Measurements from ENCODE around the gene USP46. TPM values are rescaled to one million over a fixed set of nuclear protein-coding genes. Genes with fewer than 3 reads are reported as not detected.

USP46 gene
- total and polyA plus RNA-seq, 2 of the 8 experiments (the other 6 are each of a cell fraction or from before 2014, with no cell fraction given) = 10.6 to 62.4 TPM

GRCh38 chr4:52619591-52619931, 39.5 kb downstream of the USP46 start:
- POLR2A ChIA-PET (ENCODE audit: partially characterized antibody) = interaction anchor here (0.9 kb wide), 1 partner anchor 9 kb away, joined by 3 read pairs; no protein-coding TSS in a partner anchor
- Histone ChIP-seq H3K4me2 (ENCODE audit: insufficient read depth in 1 of 2, low read depth in 2 of 2, low read length in 2 of 2) (peak overlapping the region in 1 of 2 experiments; percentile 23; a peak in 1 of 4 replicates), H3K4me1 (replicated peaks in 1 of 4; ENCODE audit: control insufficient read depth in 3 of 4, insufficient read depth in 4 of 4, low read length in 3 of 4) (peaks cover 0 to 2% (median 1%) of the 10 kb centered on the region in 4 experiments; a peak in 2 of 7 replicates), H4K20me1 (replicated peaks in 1 of 2; ENCODE audit: control insufficient read depth in 1 of 2, insufficient read depth in 2 of 2, low read length in 2 of 2) (no peaks in the 10 kb centered on the region), H3K9ac (replicated peaks in 1 of 4; ENCODE audit: extremely low read depth in 1 of 4, low read depth in 3 of 4, low read length in 3 of 4) (peak overlapping the region in 1 of 4 experiments; percentile 34; a peak in 1 of 7 replicates), H2BK5ac (ENCODE audit: low read depth, low read length) (no peak overlapping the region), H2BK120ac (replicated peaks; ENCODE audit: low read depth, low read length) (no peak overlapping the region), H2BK15ac (ENCODE audit: low read length) (no peak overlapping the region), H4K5ac (ENCODE audit: insufficient read length, low read depth, low read length) (no peak overlapping the region), H3K23me2 (ENCODE audit: low read depth, low read length) (no peaks in the 10 kb centered on the region), H3K4ac (replicated peaks; ENCODE audit: insufficient read length, low read depth, low read length) (no peak overlapping the region), H3K9me3 (ENCODE audit: insufficient read depth in 2 of 2, low read depth in 1 of 2, low read length in 1 of 2) (no peaks in the 10 kb centered on the region), H4K8ac (ENCODE audit: extremely low read depth, insufficient read depth, low read length) (no peak overlapping the region), H3K18ac (ENCODE audit: extremely low read depth, low read length) (no peak overlapping the region), H3K79me1 (ENCODE audit: low read depth, low read length) (no peaks in the 10 kb centered on the region), H2AFZ (ENCODE audit: low read length) (no peak overlapping the region), H3K23ac (ENCODE audit: insufficient read length) (no peak overlapping the region), H2BK12ac (ENCODE audit: low read depth, low read length) (no peak overlapping the region), H3K27ac (ENCODE audit: low read depth, low read length) (no peak overlapping the region), H3K27me3 (replicated peaks in 1 of 4; ENCODE audit: control insufficient read depth in 3 of 4, extremely low read depth in 1 of 4, insufficient read depth in 3 of 4, low read length in 3 of 4) (no peaks in the 10 kb centered on the region), H2AK5ac (ENCODE audit: low read depth, low read length) (no peak overlapping the region), H3K56ac (replicated peaks; ENCODE audit: insufficient read length, low read depth, low read length) (no peak overlapping the region), H3K14ac (ENCODE audit: insufficient read length) (no peak overlapping the region), H4K91ac (replicated peaks; ENCODE audit: insufficient read length, low read length) (no peak overlapping the region), H3K79me2 (ENCODE audit: control insufficient read depth in 1 of 2, insufficient read depth in 2 of 2, low read length in 2 of 2) (peaks cover 0 to 66% of the 10 kb centered on the region in 2 experiments; a peak in 2 of 4 replicates), H3K36me3 (ENCODE audit: control insufficient read depth in 2 of 4, insufficient read depth in 4 of 4, low read length in 3 of 4) (peaks cover 0 to 11% (median 5%) of the 10 kb centered on the region in 4 experiments; a peak in 3 of 8 replicates), H2BK20ac (ENCODE audit: low read length) (no peak overlapping the region), H3K4me3 (ENCODE audit: extremely low read depth in 1 of 4, insufficient read depth in 2 of 4, low read depth in 3 of 4, low read length in 4 of 4) (no peak overlapping the region)
- FAIRE-seq = no peak
- CTCF ChIA-PET (ENCODE audit: partially characterized antibody) = interaction anchor here (1.0 to 1.1 kb wide), 3 partner anchors 22 to 43 kb away, joined by 3 to 4 read pairs (median 4); no protein-coding TSS in a partner anchor
- DNase-seq (ENCODE audit: low read depth in 1 of 2, low spot score in 2 of 2) = no peak
- WGBS, 2 experiments (ENCODE audit: extremely low coverage in 1 of 2, insufficient coverage in 1 of 2, insufficient read length in 1 of 2, insufficient replicate concordance in 2 of 2, low coverage in 1 of 2, low lambda C conversion rate in 2 of 2, missing lambda C conversion rate in 1 of 2) = 88% methylated on average over 2 of the region's 2 CpGs; no CpG with 5 or more reads in 1 of the 2 experiments
- TF ChIP-seq HDAC6 (IDR thresholded peaks at IDR 0.05; ENCODE audit: low read depth, low read length) (no peak), SAP30 (IDR thresholded peaks at IDR 0.05; ENCODE audit: insufficient read depth, insufficient replicate concordance, low read length) (no peak), TBP (IDR thresholded peaks at IDR 0.05; ENCODE audit: low read depth, low read length) (no peak), CTBP2 (IDR thresholded peaks at IDR 0.05; ENCODE audit: borderline replicate concordance, insufficient read depth, insufficient read length, low read length) (no peak), TEAD4 (IDR thresholded peaks at IDR 0.05; ENCODE audit: low read depth, low read length) (no peak), FOSL1 (IDR thresholded peaks at IDR 0.05; ENCODE audit: insufficient read depth, low read depth, low read length) (no peak), CREB1 (IDR thresholded peaks at IDR 0.05) (no peak), RNF2 (IDR thresholded peaks at IDR 0.05; ENCODE audit: borderline replicate concordance, low read depth, low read length, missing control alignments, poor library complexity, severe bottlenecking) (no peak), CHD2 (IDR thresholded peaks at IDR 0.05; ENCODE audit: low read length) (no peak), CEBPB (IDR thresholded peaks at IDR 0.05; ENCODE audit: low read depth, low read length) (no peak), RFX5 (IDR thresholded peaks at IDR 0.05; ENCODE audit: borderline replicate concordance, low read depth, low read length) (no peak), TCF12 (IDR thresholded peaks at IDR 0.05; ENCODE audit: low read depth, low read length) (no peak), BCL11A (IDR thresholded peaks at IDR 0.05; ENCODE audit: low read depth in 2 of 2, low read length in 2 of 2) (no peak), MAFK (IDR thresholded peaks at IDR 0.05; ENCODE audit: low read depth, low read length) (no peak), PHF8 (conservative IDR thresholded peaks at IDR 0.05; ENCODE audit: low read depth, low read length) (no peak)
